Naive thymus-derived CD4-positive, alpha-beta T cell (primary cell): Measurements from ENCODE around the gene C1QTNF1. TPM values are rescaled to one million over a fixed set of nuclear protein-coding genes. Genes with fewer than 3 reads are reported as not detected.
"Not testable (repeated sequence)": the region's sequence is repeated elsewhere in the genome, so short reads cannot be mapped to it uniquely, and the experiment has no call there.

Experiments
- ATAC-seq: fragments of 150-1000 bp; cut with Tn5 transposase; 2 replicates; pipeline ENCODE4 v1.10.0; 2021; ENCODE audit warnings: mild to moderate bottlenecking, moderate library complexity
- CTCF ChIA-PET: fragments of 350-600 bp; sonication (Branson Sonifier 250); formaldehyde crosslinking; loops from one replicate; lab custom pipeline; 2021; ENCODE audit warnings: antibody characterized with exemption; lab: Charles Lee
- POLR2A ChIA-PET: fragments of 350-600 bp; sonication (Branson Sonifier 250); formaldehyde crosslinking; loops from one replicate; lab custom pipeline; 2021; ENCODE audit warnings: antibody characterized with exemption, inconsistent platforms; lab: Charles Lee
- DNase-seq, 9 donors: peaks; one replicate each; pipeline versions ENCODE4 v3.0.0 to v3.0.0-alpha.2; 2020 to 2022; ENCODE audit warnings: mixed read lengths in 1 of 9
- H3K27ac ChIP-seq: one replicate; pipeline ENCODE4 v1.7.0; 2013; ENCODE audit warnings: mild to moderate bottlenecking, low read depth, low read length, moderate library complexity
- H3K27me3 ChIP-seq, 2 donors: one replicate each; pipeline ENCODE4 v1.7.0; 2013; ENCODE audit warnings: low read length in 2 of 2, mild to moderate bottlenecking in 2 of 2, moderate library complexity in 2 of 2; ENCODE audit not compliant: control insufficient read depth in 2 of 2, insufficient read depth in 2 of 2
- H3K36me3 ChIP-seq, 3 experiments: 1 replicate in 2 of 3; 2 replicates in 1 of 3; pipeline ENCODE4 v1.7.0; 2013; ENCODE audit warnings: low read length in 3 of 3, mild to moderate bottlenecking in 3 of 3, moderate library complexity in 1 of 3; ENCODE audit not compliant: insufficient read depth in 3 of 3, control insufficient read depth in 2 of 3
- H3K4me1 ChIP-seq, 2 donors: one replicate each; pipeline ENCODE4 v1.7.0; 2013; ENCODE audit warnings: low read length in 2 of 2, mild to moderate bottlenecking in 2 of 2, moderate library complexity in 1 of 2; ENCODE audit not compliant: control insufficient read depth in 2 of 2, insufficient read depth in 2 of 2
- H3K4me3 ChIP-seq: 2 replicates; pipeline ENCODE4 v1.7.0; 2013; ENCODE audit warnings: mild to moderate bottlenecking, low read length
- H3K9me3 ChIP-seq, 3 experiments: 1 replicate in 2 of 3; 2 replicates in 1 of 3; pipeline ENCODE4 v1.7.0; 2013; ENCODE audit warnings: low read length in 3 of 3; ENCODE audit not compliant: control insufficient read depth in 2 of 3
- H3K27ac Mint-ChIP-seq, 9 donors: one replicate each; pipeline ENCODE4 v1.8.0; 2020 to 2022; ENCODE audit warnings: mixed read lengths in 9 of 9, mild to moderate bottlenecking in 8 of 9, moderate library complexity in 5 of 9, inconsistent platforms in 2 of 9
- H3K27me3 Mint-ChIP-seq, 5 donors: one replicate each; pipeline ENCODE4 v1.8.0; 2021 to 2022; ENCODE audit warnings: mixed read lengths in 5 of 5, mild to moderate bottlenecking in 1 of 5
- H3K36me3 Mint-ChIP-seq, 5 donors: one replicate each; pipeline ENCODE4 v1.8.0; 2020 to 2022; ENCODE audit warnings: mixed read lengths in 5 of 5, mild to moderate bottlenecking in 3 of 5, inconsistent platforms in 1 of 5
- H3K4me1 Mint-ChIP-seq, 7 donors: one replicate each; pipeline ENCODE4 v1.8.0; 2020 to 2022; ENCODE audit warnings: mixed read lengths in 7 of 7, mild to moderate bottlenecking in 3 of 7, inconsistent platforms in 1 of 7
- H3K4me3 Mint-ChIP-seq, 10 donors: one replicate each; pipeline ENCODE4 v1.8.0; 2020 to 2022; ENCODE audit warnings: mild to moderate bottlenecking in 10 of 10, mixed read lengths in 10 of 10, moderate library complexity in 6 of 10, inconsistent platforms in 2 of 10
- H3K9me3 Mint-ChIP-seq, 11 donors: one replicate each; pipeline ENCODE4 v1.8.0; 2020 to 2022; ENCODE audit warnings: mixed read lengths in 11 of 11, mild to moderate bottlenecking in 4 of 11, inconsistent platforms in 1 of 11, moderate library complexity in 1 of 11
- intact Hi-C, 2 donors: fragments of 100-400 bp; cut with micrococcal nuclease; formaldehyde crosslinking; loops; one replicate each; pipeline ENCODE4 v1.15.1; 2023
- polyA plus RNA-seq, 2 donors: library from polyadenylated mRNA; unstranded; fragments of 300-500 nt; fragmentation: Illumina TruSeq; gene quantifications; one replicate each; pipeline ENCODE4 v1.2.3, GENCODE V29; 2021
- total RNA-seq, 6 experiments: library from RNA in 5 of 6; stranded (reverse) in 5 of 6; gene quantifications; 1 replicate in 5 of 6; 2 replicates in 1 of 6; pipeline ENCODE4 v1.2.3 and lab custom pipeline; 2021 to 2026

C1QTNF1 gene
- total and polyA plus RNA-seq, 7 experiments from 2014 or later, result 0.10 TPM; not detected in 6

DNA sequence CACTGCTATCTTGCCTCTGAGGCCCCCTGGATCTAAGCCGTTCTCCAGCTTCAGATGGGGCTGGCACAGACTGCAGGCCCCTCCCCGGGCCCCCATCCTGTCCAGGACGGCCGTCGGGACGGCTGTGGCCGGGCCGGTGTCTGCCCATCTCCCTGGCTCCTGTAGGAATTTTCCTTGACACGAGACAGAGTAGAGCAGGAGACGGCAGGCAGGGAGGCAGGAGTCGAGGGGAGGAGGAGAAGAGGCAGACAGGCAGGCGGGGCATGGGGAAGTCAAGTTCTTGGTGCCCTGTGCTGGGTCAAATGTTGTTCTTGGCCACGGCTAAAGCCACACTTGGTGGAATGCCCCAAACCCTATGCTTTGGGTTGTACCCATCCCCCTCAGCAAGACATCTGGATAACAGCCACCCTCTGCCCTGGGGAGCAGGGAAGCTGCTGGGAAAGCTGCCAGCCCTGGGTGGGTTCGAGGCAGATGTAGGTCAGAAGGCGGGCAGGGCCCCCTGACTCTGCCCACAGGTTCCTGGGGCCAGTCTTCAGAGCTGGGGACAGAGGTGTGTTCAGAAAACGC is 4.0 kb downstream of the C1QTNF1 start:
- Histone ChIP-seq H3K36me3 (no peaks in the 10 kb centered on the region), H3K4me3 (no peak overlapping the region), H3K9me3 (no peaks in the 10 kb centered on the region), H3K4me1 (peaks cover 4% of the 10 kb centered on the region in 2 donors), H3K27ac (no peak overlapping the region), H3K27me3 (no peaks in the 10 kb centered on the region)
- Mint-ChIP-seq H3K4me1 (peaks cover 0 to 9% (median 6%) of the 10 kb centered on the region in 7 donors), H3K4me3 (no peak overlapping the region), H3K27me3 (peaks cover 0 to 51% (median 19%) of the 10 kb centered on the region in 5 donors), H3K27ac (no peak overlapping the region), H3K9me3 (no peaks in the 10 kb centered on the region), H3K36me3 (no peaks in the 10 kb centered on the region)
- POLR2A ChIA-PET, result no interaction called here
- CTCF ChIA-PET, result no interaction called here
- ATAC-seq, result no peak
- intact Hi-C loops, result no loop called here
- no peak for DNase-seq

DNA sequence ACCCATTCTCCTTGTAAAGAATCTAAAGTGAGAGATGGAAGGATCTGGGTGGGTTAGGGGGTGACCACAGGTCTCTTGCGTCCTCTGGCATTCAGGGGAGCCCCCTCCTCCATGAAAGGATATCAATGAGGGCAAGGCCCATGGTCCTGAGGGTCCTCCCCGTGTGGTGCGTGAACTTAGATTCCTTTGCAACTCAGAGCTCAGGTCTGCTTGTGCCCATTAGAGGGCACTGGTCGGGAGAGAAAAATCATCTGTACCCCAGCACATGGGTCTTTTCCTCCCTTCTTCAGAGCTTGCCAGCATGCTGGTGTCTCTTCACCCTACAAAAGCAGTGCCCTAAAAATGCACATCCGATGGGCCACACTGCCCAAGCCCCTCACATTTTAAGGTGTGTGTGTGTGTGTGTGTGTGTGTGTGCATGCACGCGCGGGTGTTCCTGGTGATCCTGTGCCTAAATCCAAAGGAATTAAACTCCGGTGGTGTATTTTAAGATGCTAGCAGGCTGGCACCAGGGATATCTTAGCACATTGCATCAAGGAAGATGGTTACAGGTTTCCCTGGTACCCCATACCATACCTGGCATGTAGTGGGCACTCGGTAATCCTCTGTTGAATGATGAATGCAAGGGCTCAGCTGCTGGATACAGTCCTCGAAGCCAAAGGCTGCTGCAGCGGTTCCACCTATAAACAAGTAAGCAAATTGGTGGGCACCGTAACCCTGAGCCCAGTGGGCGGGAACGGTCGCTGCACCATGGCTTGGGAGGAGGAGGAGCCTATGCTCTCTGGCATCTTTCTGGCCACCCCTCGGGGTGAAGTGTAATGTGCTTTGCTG is 4.7 kb downstream of the C1QTNF1 start:
- peaks cover 0 to 6% (median 4%) of the 10 kb centered on the region in 7 donors for H3K4me1 Mint-ChIP-seq
- DNase-seq (no peak), ATAC-seq (no peak)
- POLR2A ChIA-PET, result no interaction called here
- no peaks in the 10 kb centered on the region for H3K36me3 Mint-ChIP-seq
- H3K4me3 ChIP-seq, result no peak overlapping the region
- H3K4me3 Mint-ChIP-seq, result no peak overlapping the region
- no peaks in the 10 kb centered on the region for H3K9me3 ChIP-seq
- H3K27me3 Mint-ChIP-seq, result peaks cover 0 to 46% (median 17%) of the 10 kb centered on the region in 5 donors
- no peaks in the 10 kb centered on the region for H3K36me3 ChIP-seq
- H3K9me3 Mint-ChIP-seq, result no peaks in the 10 kb centered on the region
- no peak overlapping the region for H3K27ac Mint-ChIP-seq
- H3K27me3 ChIP-seq, result no peaks in the 10 kb centered on the region
- intact Hi-C loops, result no loop called here
- CTCF ChIA-PET, result no interaction called here
- H3K4me1 ChIP-seq, result peaks cover 4% of the 10 kb centered on the region in 2 donors
- no peak overlapping the region for H3K27ac ChIP-seq

DNA sequence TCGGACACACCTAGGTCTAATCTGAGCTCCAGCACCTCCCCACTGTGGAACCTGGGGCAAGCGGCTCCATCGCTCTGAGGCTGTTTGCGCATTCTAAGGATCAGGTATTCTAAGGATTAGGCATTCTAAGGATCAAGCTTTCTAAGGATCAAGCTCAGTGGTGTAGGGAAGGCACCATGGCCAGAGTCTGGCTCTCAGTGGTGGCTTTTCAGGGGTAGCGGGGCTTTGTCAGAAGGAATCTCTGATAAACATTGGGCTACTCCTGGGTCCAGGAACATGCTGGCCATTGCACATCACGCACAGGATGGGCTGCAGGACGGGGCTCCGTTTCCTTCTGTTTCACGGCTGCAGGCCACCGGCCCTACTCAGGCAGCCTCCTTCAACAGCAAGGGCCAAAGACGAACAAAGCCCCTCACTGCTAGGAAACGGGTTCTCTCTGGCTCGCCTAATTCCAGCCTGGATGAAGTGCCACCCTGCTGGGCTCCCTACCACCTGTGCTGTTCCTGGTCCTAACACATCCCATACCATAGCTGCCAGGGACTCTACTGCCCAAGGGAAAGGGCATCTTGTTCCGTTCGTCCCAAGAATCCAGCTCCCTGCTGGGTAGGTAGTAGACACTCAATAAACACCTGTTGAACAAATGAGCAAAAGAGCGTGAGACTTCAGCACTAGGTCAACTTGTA is 5.5 kb downstream of the C1QTNF1 start:
- intact Hi-C loops, result no loop called here
- Mint-ChIP-seq H3K4me3 (no peak overlapping the region), H3K9me3 (no peaks in the 10 kb centered on the region), H3K27me3 (peaks cover 0 to 43% (median 12%) of the 10 kb centered on the region in 5 donors), H3K27ac (no peak overlapping the region), H3K4me1 (peaks cover 0 to 4% (median 0%) of the 10 kb centered on the region in 7 donors), H3K36me3 (no peaks in the 10 kb centered on the region)
- DNase-seq (no peak), ATAC-seq (no peak)
- Histone ChIP-seq H3K27me3 (no peaks in the 10 kb centered on the region), H3K36me3 (no peaks in the 10 kb centered on the region), H3K4me3 (no peak overlapping the region), H3K9me3 (no peaks in the 10 kb centered on the region), H3K27ac (no peak overlapping the region), H3K4me1 (peaks cover 4% of the 10 kb centered on the region in 2 donors)
- ChIA-PET CTCF (no interaction called here), POLR2A (no interaction called here)

DNA sequence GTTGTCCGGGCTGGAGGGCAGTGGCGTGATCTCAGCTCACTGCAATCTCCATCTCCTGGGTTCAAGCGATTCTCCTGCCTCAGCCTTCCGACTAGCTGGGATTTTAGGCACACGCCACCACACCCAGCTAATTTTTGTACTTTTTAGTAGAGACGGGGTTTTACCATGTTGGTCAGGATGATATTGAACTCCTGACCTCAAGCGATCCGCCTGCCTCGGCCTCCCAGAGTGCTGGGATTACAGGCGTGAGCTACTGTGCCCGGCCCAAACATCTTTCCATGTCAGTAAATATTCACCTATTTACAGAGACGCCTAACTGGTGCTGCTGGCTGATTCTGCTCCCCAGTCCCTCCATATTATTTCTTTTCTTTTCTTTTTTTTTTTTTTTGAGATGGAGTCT is 6.7 kb downstream of the C1QTNF1 start:
- H3K4me3 ChIP-seq, DNase-seq, POLR2A ChIA-PET, ATAC-seq, CTCF ChIA-PET, H3K27ac ChIP-seq, H3K4me1 Mint-ChIP-seq, H3K4me3 Mint-ChIP-seq, H3K4me1 ChIP-seq, H3K9me3 ChIP-seq, H3K27me3 ChIP-seq, H3K36me3 ChIP-seq, H3K9me3 Mint-ChIP-seq, intact Hi-C loops, H3K36me3 Mint-ChIP-seq: not testable (repeated sequence)
- Mint-ChIP-seq H3K27ac (peak overlapping the region in 1 of 9 donors; percentile 51), H3K27me3 (peaks cover 0 to 44% (median 7%) of the 10 kb centered on the region in 5 donors)

DNA sequence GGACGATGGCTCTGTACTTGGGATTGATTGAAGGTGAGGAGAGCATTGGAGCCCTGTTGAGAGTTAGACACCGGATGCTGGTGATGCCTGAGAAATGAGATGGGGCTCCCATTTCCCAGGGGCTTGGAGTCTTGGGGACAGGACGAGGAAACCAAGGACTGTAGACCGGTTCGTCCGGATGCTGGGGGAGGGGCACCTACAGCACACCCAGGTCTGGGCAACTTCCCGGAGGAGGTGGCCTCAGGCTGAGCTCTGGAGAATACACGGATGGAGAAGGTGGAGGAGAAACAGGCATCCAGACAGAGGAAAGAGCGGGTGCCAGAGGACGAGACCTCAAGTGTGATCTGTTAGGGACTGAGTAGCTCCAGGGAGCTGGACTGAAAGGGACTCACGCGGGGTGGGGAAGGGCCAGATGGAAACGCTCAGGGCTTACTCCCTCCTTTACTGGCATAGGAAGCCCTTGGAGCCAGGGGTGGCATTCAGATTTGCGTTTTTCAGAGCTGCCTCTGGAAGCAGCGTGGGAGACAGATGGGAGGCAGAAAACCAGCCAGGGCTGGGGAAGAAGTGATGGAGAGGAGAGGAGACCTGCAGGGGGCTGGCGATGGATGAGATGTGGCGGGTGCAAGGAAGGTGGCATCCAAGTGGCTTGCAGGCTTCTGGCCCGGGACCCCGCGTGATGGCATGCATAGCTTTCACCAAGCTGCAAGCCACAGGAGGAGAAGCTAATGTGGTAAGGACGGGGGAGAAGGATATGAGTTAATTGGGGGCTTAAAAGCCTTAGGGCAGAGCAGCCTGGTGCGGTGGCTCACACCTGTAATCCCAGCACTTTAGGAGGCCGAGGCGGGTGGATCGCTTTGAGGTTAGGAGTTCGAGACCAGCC is 8.3 kb downstream of the C1QTNF1 start:
- H3K9me3 ChIP-seq, result no peaks in the 10 kb centered on the region
- H3K36me3 ChIP-seq, result no peaks in the 10 kb centered on the region
- ChIA-PET CTCF (interaction anchor here (0.5 to 1.3 kb wide), 2 partner anchors 10 to 165 kb away, joined by 4 read pairs; no protein-coding TSS in a partner anchor), POLR2A (interaction anchor here (0.6 kb wide), 1 partner anchor 9 kb away, joined by 3 read pairs; no protein-coding TSS in a partner anchor)
- Mint-ChIP-seq H3K4me1 (no peaks in the 10 kb centered on the region), H3K4me3 (no peak overlapping the region), H3K27me3 (peaks cover 0 to 33% (median 7%) of the 10 kb centered on the region in 5 donors), H3K27ac (peak overlapping the region in 1 of 9 donors; percentile 72), H3K9me3 (no peaks in the 10 kb centered on the region), H3K36me3 (no peaks in the 10 kb centered on the region)
- H3K27me3 ChIP-seq, result no peaks in the 10 kb centered on the region
- no peak overlapping the region for H3K27ac ChIP-seq
- H3K4me1 ChIP-seq, result no peaks in the 10 kb centered on the region
- DNase-seq, result no peak
- intact Hi-C loops, result no loop called here
- no peak for ATAC-seq
- no peak overlapping the region for H3K4me3 ChIP-seq

DNA sequence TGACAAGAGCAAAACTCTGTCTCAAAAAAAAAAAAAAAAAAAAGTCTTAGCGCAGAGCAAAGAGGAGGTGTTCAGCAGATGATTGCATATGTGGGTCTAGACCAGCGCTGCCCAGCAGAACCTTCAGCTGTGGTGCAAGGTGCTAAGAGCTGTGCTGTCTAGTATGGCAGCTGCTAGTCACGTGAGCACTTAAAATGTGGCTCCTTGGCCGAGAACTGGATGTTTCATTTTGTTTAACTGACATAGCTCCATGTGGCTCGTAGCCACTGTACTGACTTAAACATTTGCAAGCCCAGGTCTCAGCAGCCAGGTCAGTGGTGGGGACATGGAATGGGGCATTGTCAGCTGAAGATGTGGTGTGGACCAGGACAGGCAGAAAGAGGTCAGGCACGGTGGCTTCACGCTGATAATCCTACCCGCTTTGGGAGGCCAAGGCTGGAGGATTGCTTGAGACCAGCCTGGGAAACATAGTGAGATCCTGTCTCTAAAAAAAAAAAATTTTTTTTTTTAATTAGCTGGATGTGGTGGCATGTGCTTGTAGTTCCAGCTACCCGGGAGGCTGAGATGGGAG is 9.2 kb downstream of the C1QTNF1 start:
- Histone ChIP-seq H3K27ac (no peak overlapping the region), H3K9me3 (no peaks in the 10 kb centered on the region), H3K4me1 (no peaks in the 10 kb centered on the region), H3K36me3 (no peaks in the 10 kb centered on the region), H3K27me3 (no peaks in the 10 kb centered on the region), H3K4me3 (no peak overlapping the region)
- DNase-seq (no peak), ATAC-seq (no peak)
- H3K27ac Mint-ChIP-seq, result no peak overlapping the region
- H3K9me3 Mint-ChIP-seq, result no peaks in the 10 kb centered on the region
- POLR2A ChIA-PET, result no interaction called here
- H3K27me3 Mint-ChIP-seq, result peaks cover 0 to 34% (median 4%) of the 10 kb centered on the region in 5 donors
- no peaks in the 10 kb centered on the region for H3K4me1 Mint-ChIP-seq
- CTCF ChIA-PET, result interaction anchor here (0.6 to 1.3 kb wide), 2 partner anchors 9 to 396 kb away, joined by 4 to 5 read pairs; no protein-coding TSS in a partner anchor
- no peak overlapping the region for H3K4me3 Mint-ChIP-seq
- H3K36me3 Mint-ChIP-seq, result no peaks in the 10 kb centered on the region
- intact Hi-C loops, result no loop called here
